Mesendoderm (in vitro differentiated cells): ENCODE results near the gene MYH14.
"Not testable (repeated sequence)": the region's sequence is repeated elsewhere in the genome, so short reads cannot be mapped to it uniquely, and the experiment has no call there.

ENCODE experiments used
- DNase-seq: peaks from one replicate; pipeline ENCODE4 v3.0.0; 2013
- H2AK5ac ChIP-seq: 2 replicates; pipeline ENCODE4 v1.6.1; 2013; ENCODE audit warnings: low read length, inconsistent platforms
- H2BK120ac ChIP-seq: 2 replicates; pipeline ENCODE4 v1.6.1; 2013; ENCODE audit warnings: low read depth, mild to moderate bottlenecking, low read length, moderate library complexity, mixed read lengths
- H2BK15ac ChIP-seq: replicated peaks from 2 replicates; pipeline ENCODE4 v1.6.1; 2013; ENCODE audit warnings: low read depth, mild to moderate bottlenecking, moderate library complexity
- H2BK5ac ChIP-seq: 2 replicates; pipeline ENCODE4 v1.6.1; 2013; ENCODE audit warnings: low read length, inconsistent platforms
- H3K18ac ChIP-seq: 2 replicates; pipeline ENCODE4 v1.6.1; 2013; ENCODE audit warnings: mild to moderate bottlenecking, low read length, mixed read lengths
- H3K23ac ChIP-seq: one replicate; pipeline ENCODE4 v1.6.1; 2013; ENCODE audit warnings: low read length
- H3K27ac ChIP-seq: 2 replicates; pipeline ENCODE4 v1.5.1; 2013; ENCODE audit warnings: low read depth, mild to moderate bottlenecking, inconsistent platforms, low read length, moderate library complexity
- H3K27me3 ChIP-seq: 2 replicates; pipeline ENCODE4 v1.6.1; 2013; ENCODE audit warnings: low read length, control low read depth, mild to moderate bottlenecking, inconsistent platforms; ENCODE audit not compliant: insufficient read depth, poor library complexity
- H3K36me3 ChIP-seq: 2 replicates; pipeline ENCODE4 v1.6.1; 2013; ENCODE audit warnings: low read length, inconsistent platforms; ENCODE audit not compliant: control insufficient read depth, insufficient read depth
- H3K4ac ChIP-seq: one replicate; pipeline ENCODE4 v1.6.1; 2013; ENCODE audit warnings: low read depth, mild to moderate bottlenecking, low read length, moderate library complexity
- H3K4me1 ChIP-seq: 2 replicates; pipeline ENCODE4 v1.6.1; 2013; ENCODE audit warnings: low read depth, low read length, inconsistent platforms; ENCODE audit not compliant: control insufficient read depth
- H3K4me2 ChIP-seq: 2 replicates; pipeline ENCODE4 v1.6.1; 2013; ENCODE audit warnings: low read length
- H3K4me3 ChIP-seq: 2 replicates; pipeline ENCODE4 v1.5.1; 2013; ENCODE audit warnings: mild to moderate bottlenecking, low read length
- H3K56ac ChIP-seq: one replicate; pipeline ENCODE4 v1.6.1; 2013; ENCODE audit warnings: low read length
- H3K79me1 ChIP-seq: 2 replicates; pipeline ENCODE4 v1.6.1; 2013; ENCODE audit warnings: low read length, inconsistent platforms
- H3K79me2 ChIP-seq: 2 replicates; pipeline ENCODE4 v1.6.1; 2013; ENCODE audit warnings: mild to moderate bottlenecking, low read length; ENCODE audit not compliant: control insufficient read depth, insufficient read depth
- H3K9ac ChIP-seq: 2 replicates; pipeline ENCODE4 v1.6.1; 2013; ENCODE audit warnings: low read length, inconsistent platforms
- H4K5ac ChIP-seq: one replicate; pipeline ENCODE4 v1.6.1; 2013; ENCODE audit warnings: low read length
- H4K8ac ChIP-seq: one replicate; pipeline ENCODE4 v1.6.1; 2013; ENCODE audit warnings: low read depth, mild to moderate bottlenecking, control low read depth, low read length, moderate library complexity
- WGBS: extraction: QIAGEN DNeasy Blood & Tissue Kit; methylation state at CpG from one replicate; pipeline ENCODE4 v1.1.7; 2013; ENCODE audit warnings: low lambda C conversion rate, missing lambda C conversion rate; ENCODE audit not compliant: insufficient coverage; ENCODE audit errors: extremely low coverage; 5-methylcytosine and 5-hydroxymethylcytosine counted together

MYH14 gene

DNA sequence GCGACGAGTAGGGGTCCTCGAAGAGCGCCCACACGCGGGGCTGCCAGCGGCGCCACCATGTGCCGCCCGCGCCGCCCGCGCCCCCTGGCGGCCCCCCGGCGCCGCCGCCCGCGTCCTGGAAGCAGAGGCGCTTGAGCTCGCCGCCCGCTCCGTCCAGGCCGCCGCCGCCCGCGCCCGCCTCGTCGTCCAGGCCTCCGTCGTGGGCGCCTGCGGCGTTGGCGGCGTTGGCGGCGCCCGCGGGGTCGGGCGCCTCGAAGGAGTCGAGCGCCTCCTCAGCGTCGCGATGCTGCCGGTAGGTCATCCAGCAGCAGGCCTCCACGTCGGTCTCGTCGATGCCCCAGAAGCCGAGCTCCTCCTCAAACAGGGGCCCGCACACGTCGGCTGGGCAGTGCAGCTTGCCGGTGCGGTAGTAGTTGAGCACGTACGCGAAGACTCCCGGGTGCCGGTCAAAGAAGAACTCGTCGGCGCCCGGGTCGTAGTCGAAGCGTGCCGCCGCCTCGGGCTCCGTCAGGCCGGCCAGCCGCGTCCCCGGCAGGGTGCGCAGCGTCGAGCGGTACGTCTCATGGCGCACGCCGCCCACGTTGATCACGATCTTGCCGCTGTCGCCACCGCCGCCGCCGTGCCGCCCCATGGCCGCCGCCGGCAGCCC is 124.9 kb downstream of the MYH14 start:
- H3K4ac ChIP-seq: no peak overlapping the region
- no peak overlapping the region for H4K5ac ChIP-seq
- no peak overlapping the region for H2BK120ac ChIP-seq
- H3K23ac ChIP-seq: peak overlapping the region; percentile 24
- peaks cover 6% of the 10 kb centered on the region for H3K4me1 ChIP-seq
- H3K79me1 ChIP-seq: no peaks in the 10 kb centered on the region
- DNase-seq: peak; percentile 36
- no peak overlapping the region for H2BK5ac ChIP-seq
- H3K4me2 ChIP-seq: peak overlapping the region; percentile 48
- H3K56ac ChIP-seq: peak overlapping the region; percentile 84
- H4K8ac ChIP-seq: no peak overlapping the region
- H3K79me2 ChIP-seq: no peaks in the 10 kb centered on the region
- no peak overlapping the region for H3K27ac ChIP-seq
- no peaks in the 10 kb centered on the region for H3K36me3 ChIP-seq
- H2AK5ac ChIP-seq: no peak overlapping the region
- WGBS: no CpG with 5 or more reads among the region's 104 CpGs
- peaks cover 15% of the 10 kb centered on the region for H3K27me3 ChIP-seq
- H3K4me3 ChIP-seq: peak overlapping the region; percentile 12
- H3K18ac ChIP-seq: peak overlapping the region; percentile 31
- peak overlapping the region; percentile 63 for H3K9ac ChIP-seq
- H2BK15ac ChIP-seq: no peak overlapping the region

DNA sequence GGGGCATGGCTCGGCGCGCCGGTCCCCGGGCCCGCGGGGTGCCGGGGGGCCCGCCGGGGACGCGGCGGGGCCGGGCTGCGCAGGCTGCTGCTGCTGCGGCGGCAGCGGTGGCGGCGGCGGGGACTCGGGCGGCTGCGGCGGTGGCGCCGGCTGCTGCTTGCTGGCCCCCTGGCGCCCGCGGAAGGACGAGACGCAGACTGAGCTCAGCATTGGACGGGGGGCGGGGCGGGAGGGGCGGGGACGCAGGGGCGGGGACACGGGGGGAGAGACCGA is 125.4 kb downstream of the MYH14 start:
- H3K56ac ChIP-seq: peak overlapping the region; percentile 84
- H3K4ac ChIP-seq: no peak overlapping the region
- H3K79me2 ChIP-seq: no peaks in the 10 kb centered on the region
- no CpG with 5 or more reads among the region's 40 CpGs for WGBS
- H3K36me3 ChIP-seq: no peaks in the 10 kb centered on the region
- no peak overlapping the region for H2AK5ac ChIP-seq
- no peak overlapping the region for H3K4me3 ChIP-seq
- no peak overlapping the region for H4K8ac ChIP-seq
- H3K4me2 ChIP-seq: peak overlapping the region; percentile 48
- no peak for DNase-seq
- no peak overlapping the region for H3K23ac ChIP-seq
- H3K27me3 ChIP-seq: peaks cover 15% of the 10 kb centered on the region
- no peaks in the 10 kb centered on the region for H3K79me1 ChIP-seq
- H4K5ac ChIP-seq: no peak overlapping the region
- no peak overlapping the region for H3K9ac ChIP-seq
- no peak overlapping the region for H3K27ac ChIP-seq
- H2BK120ac ChIP-seq: no peak overlapping the region
- peaks cover 6% of the 10 kb centered on the region for H3K4me1 ChIP-seq
- no peak overlapping the region for H2BK5ac ChIP-seq
- peak overlapping the region; percentile 31 for H3K18ac ChIP-seq
- no peak overlapping the region for H2BK15ac ChIP-seq

DNA sequence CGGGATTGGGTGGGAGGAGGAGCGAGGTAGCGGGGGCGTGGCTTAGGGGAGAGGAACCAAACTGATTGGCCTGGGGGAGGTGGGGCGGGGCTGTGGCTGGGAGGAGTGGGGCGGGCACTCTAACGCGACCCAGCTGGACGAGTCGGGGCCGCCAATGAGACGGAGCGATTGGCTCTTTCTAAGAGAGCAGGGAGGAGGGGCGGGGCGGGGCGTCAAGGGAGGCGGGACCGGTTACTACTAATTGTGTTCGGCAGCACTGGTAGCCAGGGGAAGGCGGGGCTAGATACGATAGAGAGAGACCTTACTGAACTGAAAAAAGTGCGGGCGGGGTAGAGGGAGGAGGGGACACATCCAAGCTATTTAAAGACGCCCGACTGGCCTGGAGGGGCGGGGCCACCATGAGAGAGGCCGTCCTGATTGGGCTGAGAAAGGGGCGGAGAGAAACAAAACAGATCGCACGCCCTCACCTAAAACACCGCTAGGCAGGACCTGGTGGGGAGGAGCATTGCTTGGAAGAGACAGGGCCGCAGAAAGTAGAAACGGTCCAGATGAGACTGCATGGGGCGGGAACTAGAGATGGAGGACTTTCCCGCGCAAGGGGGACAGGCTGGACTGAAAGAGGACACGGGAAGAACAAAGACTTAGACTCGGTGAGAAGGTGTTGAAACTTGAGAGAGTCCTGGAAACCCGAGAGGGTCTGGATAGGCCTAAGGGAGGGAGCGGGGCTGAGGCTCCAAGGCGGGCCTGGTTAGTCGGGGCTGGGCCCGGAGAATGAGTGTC is 125.9 kb downstream of the MYH14 start, which contains the start of gene KCNC3:
Gene KCNC3 (minus strand): TSS at position 232 of the 780 bp plus-strand sequence. CDS start 295 bp downstream, outside the sequence.
- H3K56ac ChIP-seq: peak within 1 kb of the TSS; percentile 98
- no peaks in the 10 kb centered on the region for H3K79me1 ChIP-seq
- H3K27ac ChIP-seq: no peak within 1 kb of the TSS
- peak within 1 kb of the TSS; percentile 83 for H3K4me2 ChIP-seq
- H4K5ac ChIP-seq: no peak within 1 kb of the TSS
- DNase-seq: peak; percentile 100
- H3K36me3 ChIP-seq: no peaks in the 10 kb centered on the region
- H3K23ac ChIP-seq: peak within 1 kb of the TSS; percentile 24
- H3K4me1 ChIP-seq: peaks cover 6% of the 10 kb centered on the region
- H2BK15ac ChIP-seq: no peak within 1 kb of the TSS
- H4K8ac ChIP-seq: no peak within 1 kb of the TSS
- H3K79me2 ChIP-seq: no peaks in the 10 kb centered on the region
- peak within 1 kb of the TSS; percentile 90 for H3K9ac ChIP-seq
- H2AK5ac ChIP-seq: no peak within 1 kb of the TSS
- no CpG with 5 or more reads among the region's 43 CpGs for WGBS
- H2BK5ac ChIP-seq: no peak within 1 kb of the TSS
- peaks cover 15% of the 10 kb centered on the region for H3K27me3 ChIP-seq
- no peak within 1 kb of the TSS for H2BK120ac ChIP-seq
- H3K18ac ChIP-seq: peak within 1 kb of the TSS; percentile 31
- no peak within 1 kb of the TSS for H3K4ac ChIP-seq
- H3K4me3 ChIP-seq: peak within 1 kb of the TSS; percentile 55

DNA sequence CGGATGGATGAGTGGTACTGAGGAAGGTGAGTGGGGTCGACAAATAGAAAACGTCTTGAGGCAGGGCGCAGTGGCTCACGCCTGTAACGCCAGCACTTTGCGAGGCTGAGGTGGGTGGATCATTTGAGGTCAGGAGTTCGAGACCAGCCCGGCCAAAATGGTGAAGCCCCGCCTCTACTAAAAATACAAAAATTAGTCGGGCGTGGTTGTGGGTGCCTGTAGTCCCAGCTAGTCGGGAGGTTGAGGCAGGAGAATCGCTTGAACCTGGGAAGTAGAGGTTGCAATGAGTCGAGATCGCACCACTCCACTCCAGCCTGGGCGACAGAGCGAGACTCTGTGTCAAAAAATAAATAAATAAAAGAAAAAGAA is 126.5 kb downstream of the MYH14 start:
- not testable (repeated sequence) for DNase-seq, H2BK5ac ChIP-seq, H3K18ac ChIP-seq, H3K23ac ChIP-seq, H2BK15ac ChIP-seq, H3K36me3 ChIP-seq, H3K79me1 ChIP-seq, H2AK5ac ChIP-seq, H2BK120ac ChIP-seq, H3K27ac ChIP-seq, H4K8ac ChIP-seq, H3K4me1 ChIP-seq, H3K4ac ChIP-seq, H3K79me2 ChIP-seq, H4K5ac ChIP-seq
- H3K4me2 ChIP-seq: peak overlapping the region; percentile 83
- peak overlapping the region; percentile 98 for H3K56ac ChIP-seq
- peak overlapping the region; percentile 55 for H3K4me3 ChIP-seq
- peaks cover 15% of the 10 kb centered on the region for H3K27me3 ChIP-seq
- WGBS: no CpG with 5 or more reads among the region's 18 CpGs
- peak overlapping the region; percentile 90 for H3K9ac ChIP-seq

DNA sequence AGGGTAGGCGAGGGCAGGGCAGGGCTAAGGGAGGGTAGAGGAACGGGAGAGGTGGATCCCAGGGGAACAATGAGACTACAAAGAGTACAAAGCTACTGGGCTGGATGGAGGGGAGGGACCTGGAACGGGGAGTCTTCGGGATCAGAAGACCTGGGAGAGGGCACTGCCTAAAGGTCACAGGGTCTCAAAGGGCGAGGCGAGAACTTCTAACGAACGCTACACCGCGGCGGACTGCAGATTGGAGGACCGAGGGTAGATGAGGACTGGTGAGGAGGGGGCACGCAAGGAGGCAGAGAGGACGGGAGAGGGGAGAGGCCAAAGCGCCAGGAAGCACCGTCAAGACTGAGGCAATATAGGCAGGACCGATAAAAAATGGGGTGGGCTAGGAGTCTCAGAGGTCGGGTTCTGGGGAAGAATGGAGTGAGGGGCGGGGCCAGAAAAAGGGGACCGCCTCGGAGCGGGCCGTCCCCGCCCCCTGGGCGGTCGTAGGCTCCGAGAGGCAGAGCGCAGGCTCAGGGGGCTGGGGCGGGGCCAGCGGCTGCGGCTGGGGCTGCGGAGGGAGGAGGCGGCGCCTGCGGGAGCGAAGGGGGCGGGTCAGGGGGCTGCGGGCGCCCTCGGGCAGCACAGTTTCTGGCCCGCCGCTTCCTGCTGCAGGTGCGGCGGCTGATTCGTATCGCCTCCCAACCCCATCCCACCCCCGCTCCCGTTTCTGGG is 127.1 kb downstream of the MYH14 start:
- Histone ChIP-seq H2BK5ac (no peak overlapping the region), H3K4ac (no peak overlapping the region), H3K9ac (peak overlapping the region; percentile 90), H2BK15ac (no peak overlapping the region), H4K5ac (no peak overlapping the region), H3K4me3 (peak overlapping the region; percentile 74), H3K27me3 (peaks cover 15% of the 10 kb centered on the region), H3K56ac (peak overlapping the region; percentile 98), H3K18ac (peak overlapping the region; percentile 13), H4K8ac (no peak overlapping the region), H3K27ac (peak overlapping the region; percentile 24), H3K79me1 (no peaks in the 10 kb centered on the region), H3K4me2 (peak overlapping the region; percentile 82), H2AK5ac (no peak overlapping the region), H3K79me2 (no peaks in the 10 kb centered on the region), H3K4me1 (peaks cover 4% of the 10 kb centered on the region), H3K36me3 (no peaks in the 10 kb centered on the region), H3K23ac (no peak overlapping the region), H2BK120ac (no peak overlapping the region)
- WGBS: no CpG with 5 or more reads among the region's 48 CpGs
- DNase-seq: peak; percentile 95
